HepG2 (cell line): ENCODE measurements around the gene POLR1E. TPM values are rescaled to one million over a fixed set of nuclear protein-coding genes. Genes with fewer than 3 reads are reported as not detected.
A peak's percentile ranks its signal among the peaks of the same experiment; 100 is the strongest.

Experiments
- CHD4 ChIP-seq: fragments of 200-600 bp; sonication (generic); IDR thresholded peaks from 2 replicates; pipeline ENCODE4 v1.7.0; 2017; ENCODE audit warnings: mild to moderate bottlenecking, low read length, borderline replicate concordance
- DZIP1 ChIP-seq: sonication (generic); formaldehyde crosslinking; IDR thresholded peaks from 2 replicates; pipeline ENCODE4 v1.5.0; 2020; ENCODE audit warnings: mild to moderate bottlenecking, missing genetic modification reagents
- GTF2F1 ChIP-seq: fragments of 150-350 bp; IDR thresholded peaks from 2 replicates; pipeline ENCODE4 v1.6.1; 2014; ENCODE audit warnings: low read length
- HIVEP1 ChIP-seq: sonication (generic); formaldehyde crosslinking; IDR thresholded peaks from 2 replicates; pipeline ENCODE4 v1.4.0; 2020; ENCODE audit warnings: mild to moderate bottlenecking, missing genetic modification reagents
- MBD4 ChIP-seq: IDR thresholded peaks from 2 replicates; pipeline ENCODE4 v1.6.1; 2012; ENCODE audit warnings: low read length, inconsistent platforms, borderline replicate concordance
- NFKB2 ChIP-seq: sonication (generic); formaldehyde crosslinking; IDR thresholded peaks from 2 replicates; pipeline ENCODE4 v1.4.0; 2020; ENCODE audit warnings: missing genetic modification reagents, borderline replicate concordance
- NFRKB ChIP-seq: fragments of 450-650 bp; IDR thresholded peaks from 2 replicates; pipeline ENCODE4 v1.6.1; 2017
- PAWR ChIP-seq: sonication (generic); formaldehyde crosslinking; IDR thresholded peaks from 2 replicates; pipeline ENCODE4 v1.4.0; 2020; ENCODE audit warnings: missing genetic modification reagents, mild to moderate bottlenecking, borderline replicate concordance
- PLRG1 ChIP-seq: fragments of 450-650 bp; conservative IDR thresholded peaks from 2 replicates; pipeline ENCODE4 v1.6.1; 2016
- PPARG ChIP-seq: conservative IDR thresholded peaks from 2 replicates; pipeline ENCODE4 v1.6.1; 2016; ENCODE audit warnings: missing biosample characterization, missing genetic modification reagents
- RFXANK ChIP-seq: IDR thresholded peaks from 2 replicates; pipeline ENCODE4 v1.6.1; 2016
- SMAD9 ChIP-seq: sonication (generic); formaldehyde crosslinking; IDR thresholded peaks from 2 replicates; pipeline ENCODE4 v1.5.1; 2020; ENCODE audit warnings: mild to moderate bottlenecking, missing genetic modification reagents
- ZBTB33 ChIP-seq: sonication (generic); formaldehyde crosslinking; IDR thresholded peaks from 2 replicates; pipeline ENCODE4 v1.4.0; 2020; ENCODE audit warnings: missing genetic modification reagents
- ZBTB8A ChIP-seq: sonication (generic); formaldehyde crosslinking; IDR thresholded peaks from 2 replicates; pipeline ENCODE4 v1.4.0; 2020; ENCODE audit warnings: mild to moderate bottlenecking, low read depth, missing genetic modification reagents, borderline replicate concordance
- ZMYM3 ChIP-seq: sonication (generic); formaldehyde crosslinking; IDR thresholded peaks from 2 replicates; pipeline ENCODE4 v1.5.1; 2020; ENCODE audit warnings: mild to moderate bottlenecking, missing genetic modification reagents
- ZNF205 ChIP-seq: IDR thresholded peaks from 2 replicates; pipeline ENCODE4 v1.6.1; 2018; ENCODE audit warnings: missing biosample characterization, missing genetic modification reagents
- ZNF33A ChIP-seq: sonication (generic); formaldehyde crosslinking; IDR thresholded peaks from 2 replicates; pipeline ENCODE4 v1.5.1; 2020; ENCODE audit warnings: missing genetic modification reagents, mild to moderate bottlenecking, moderate library complexity, borderline replicate concordance
- ZNF775 ChIP-seq: sonication (generic); formaldehyde crosslinking; IDR thresholded peaks from 2 replicates; pipeline ENCODE4 v1.4.0; 2020; ENCODE audit warnings: missing genetic modification reagents, mild to moderate bottlenecking, moderate library complexity, borderline replicate concordance
- polyA plus RNA-seq, 8 experiments: library from polyadenylated mRNA; depleted of rRNA in 3 of 8; stranded (reverse) in 7 of 8; unstranded in 1 of 8; fragments of >200 nt; fragmentation: Illumina TruSeq in 4 of 8; extraction: Trizol in 4 of 8; gene quantifications; 2 replicates each; pipeline versions ENCODE4 v1.2.1 to v1.2.3, GENCODE V29; 2011 to 2016; ENCODE audit warnings: low read depth in 4 of 8, missing spikeins in 1 of 8, mixed read lengths in 1 of 8; ENCODE audit not compliant: insufficient read depth in 1 of 8
- total RNA-seq, 5 experiments: library from RNA; depleted of rRNA; stranded (reverse); fragments of >200 nt; fragmentation: Illumina TruSeq; extraction: Trizol; gene quantifications; 2 replicates each; pipeline ENCODE4 v1.2.3, GENCODE V29; 2016; ENCODE audit warnings: low read depth in 1 of 5
- TF ChIP-seq, protein P1 (sequence below): IDR thresholded peaks from 2 replicates; pipeline ENCODE4 v1.6.1; 2016; ENCODE audit warnings: control low read depth
- TF ChIP-seq, protein P2 (sequence below): conservative IDR thresholded peaks from 2 replicates; pipeline ENCODE4 v1.6.1; 2018; ENCODE audit warnings: missing genetic modification reagents
- TF ChIP-seq, protein P3 (sequence below): sonication (generic); formaldehyde crosslinking; IDR thresholded peaks from 2 replicates; pipeline ENCODE4 v1.8.1; 2023; ENCODE audit warnings: missing genetic modification reagents, inconsistent platforms, borderline replicate concordance

Gene POLR1E
- total and polyA plus RNA-seq, 2 of the 13 experiments (the other 11 are each of a cell fraction or from before 2014, with no cell fraction given), result 23.0 to 37.8 TPM

- peak; percentile 77 for TF ChIP-seq ZBTB33 (CRISPR knock-in tag)
- TF ChIP-seq GTF2F1, result no peak
- no peak for TF ChIP-seq NFRKB
- no peak for TF ChIP-seq RFXANK
- TF ChIP-seq ZNF775, result no peak
- peak; percentile 86 for TF ChIP-seq ZMYM3 (CRISPR knock-in tag)
- TF ChIP-seq HIVEP1 (CRISPR knock-in tag), result peak; percentile 76; the same call in 1 of the 2 replicates
- no peak for TF ChIP-seq CHD4
- no peak for TF ChIP-seq SMAD9 (CRISPR knock-in tag)
- no peak for TF ChIP-seq PAWR (CRISPR knock-in tag)
- TF ChIP-seq PPARG (CRISPR knock-in tag), result peak; percentile 91
- peak; percentile 21; the same call in 1 of the 2 replicates for TF ChIP-seq DZIP1 (CRISPR knock-in tag)
- TF ChIP-seq MBD4, result no peak
- TF ChIP-seq PLRG1, result no peak
- no peak for TF ChIP-seq NFKB2 (CRISPR knock-in tag)
- TF ChIP-seq, protein P1, sequence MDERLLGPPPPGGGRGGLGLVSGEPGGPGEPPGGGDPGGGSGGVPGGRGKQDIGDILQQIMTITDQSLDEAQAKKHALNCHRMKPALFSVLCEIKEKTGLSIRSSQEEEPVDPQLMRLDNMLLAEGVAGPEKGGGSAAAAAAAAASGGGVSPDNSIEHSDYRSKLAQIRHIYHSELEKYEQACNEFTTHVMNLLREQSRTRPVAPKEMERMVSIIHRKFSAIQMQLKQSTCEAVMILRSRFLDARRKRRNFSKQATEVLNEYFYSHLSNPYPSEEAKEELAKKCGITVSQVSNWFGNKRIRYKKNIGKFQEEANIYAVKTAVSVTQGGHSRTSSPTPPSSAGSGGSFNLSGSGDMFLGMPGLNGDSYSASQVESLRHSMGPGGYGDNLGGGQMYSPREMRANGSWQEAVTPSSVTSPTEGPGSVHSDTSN (CRISPR knock-in tag), result no peak
- 0 out of 2 replicates have a peak, but pooled peaks have one; percentile 65 for TF ChIP-seq ZNF205 (CRISPR knock-in tag)
- TF ChIP-seq ZNF33A, result no peak
- TF ChIP-seq ZBTB8A, result no peak
- TF ChIP-seq, protein P2, sequence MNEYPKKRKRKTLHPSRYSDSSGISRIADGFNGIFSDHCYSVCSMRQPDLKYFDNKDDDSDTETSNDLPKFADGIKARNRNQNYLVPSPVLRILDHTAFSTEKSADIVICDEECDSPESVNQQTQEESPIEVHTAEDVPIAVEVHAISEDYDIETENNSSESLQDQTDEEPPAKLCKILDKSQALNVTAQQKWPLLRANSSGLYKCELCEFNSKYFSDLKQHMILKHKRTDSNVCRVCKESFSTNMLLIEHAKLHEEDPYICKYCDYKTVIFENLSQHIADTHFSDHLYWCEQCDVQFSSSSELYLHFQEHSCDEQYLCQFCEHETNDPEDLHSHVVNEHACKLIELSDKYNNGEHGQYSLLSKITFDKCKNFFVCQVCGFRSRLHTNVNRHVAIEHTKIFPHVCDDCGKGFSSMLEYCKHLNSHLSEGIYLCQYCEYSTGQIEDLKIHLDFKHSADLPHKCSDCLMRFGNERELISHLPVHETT (CRISPR knock-in tag), result no peak
- TF ChIP-seq, protein P3, sequence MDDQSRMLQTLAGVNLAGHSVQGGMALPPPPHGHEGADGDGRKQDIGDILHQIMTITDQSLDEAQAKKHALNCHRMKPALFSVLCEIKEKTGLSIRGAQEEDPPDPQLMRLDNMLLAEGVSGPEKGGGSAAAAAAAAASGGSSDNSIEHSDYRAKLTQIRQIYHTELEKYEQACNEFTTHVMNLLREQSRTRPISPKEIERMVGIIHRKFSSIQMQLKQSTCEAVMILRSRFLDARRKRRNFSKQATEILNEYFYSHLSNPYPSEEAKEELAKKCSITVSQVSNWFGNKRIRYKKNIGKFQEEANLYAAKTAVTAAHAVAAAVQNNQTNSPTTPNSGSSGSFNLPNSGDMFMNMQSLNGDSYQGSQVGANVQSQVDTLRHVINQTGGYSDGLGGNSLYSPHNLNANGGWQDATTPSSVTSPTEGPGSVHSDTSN (CRISPR knock-in tag), result no peak
Measured at GRCh38 chr9:37508135-37508833, 22.5 kb downstream of the POLR1E start (continued).
